GM19043 (cell line): ENCODE data around the gene IQGAP3.

ENCODE experiments used
- ATAC-seq: cut with Tn5 transposase; IDR thresholded peaks from one replicate; pipeline ENCODE4 v1.9.1; 2021; ENCODE audit warnings: low read depth; ENCODE audit not compliant: unreplicated experiment

Gene IQGAP3

DNA sequence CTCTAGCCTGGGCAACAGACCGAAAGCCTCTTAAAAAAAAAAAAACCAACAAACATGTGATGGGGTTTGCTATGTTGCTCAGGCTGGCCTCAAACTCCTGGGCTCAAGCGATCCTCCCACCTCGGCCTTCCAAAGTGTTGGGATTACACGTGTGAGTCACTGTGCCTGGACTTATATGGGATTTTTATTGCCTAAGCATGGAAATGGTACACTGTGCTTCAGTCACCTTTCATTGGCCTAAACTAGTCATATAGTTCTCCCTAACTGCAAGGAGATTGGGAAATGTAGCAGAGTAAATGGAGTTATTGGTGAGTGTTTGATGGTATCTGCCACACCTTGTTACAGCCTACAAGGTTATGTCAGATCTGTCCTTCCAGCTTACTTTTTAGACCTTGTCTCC is 54.6 kb downstream of the IQGAP3 start:
- no peak for ATAC-seq

DNA sequence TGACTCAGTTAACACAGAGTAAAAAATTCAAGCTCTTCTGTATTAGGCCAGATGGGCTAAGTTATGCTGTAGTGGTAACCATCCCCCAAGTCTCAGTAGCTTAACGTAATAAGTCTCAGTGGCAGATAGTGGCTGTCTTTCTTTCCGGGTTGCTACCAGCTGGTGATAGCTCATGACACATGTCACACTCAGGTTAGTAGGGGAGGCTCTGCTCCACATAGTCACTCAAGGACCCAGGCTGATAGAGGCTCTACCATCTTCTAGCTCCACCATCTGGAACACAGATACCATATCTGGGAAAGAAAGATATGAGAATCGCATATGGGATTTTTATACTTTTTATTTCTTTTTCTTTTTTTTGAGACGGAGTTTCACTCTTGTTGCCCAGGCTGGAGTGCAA is 55.5 kb downstream of the IQGAP3 start:
- no peak for ATAC-seq

DNA sequence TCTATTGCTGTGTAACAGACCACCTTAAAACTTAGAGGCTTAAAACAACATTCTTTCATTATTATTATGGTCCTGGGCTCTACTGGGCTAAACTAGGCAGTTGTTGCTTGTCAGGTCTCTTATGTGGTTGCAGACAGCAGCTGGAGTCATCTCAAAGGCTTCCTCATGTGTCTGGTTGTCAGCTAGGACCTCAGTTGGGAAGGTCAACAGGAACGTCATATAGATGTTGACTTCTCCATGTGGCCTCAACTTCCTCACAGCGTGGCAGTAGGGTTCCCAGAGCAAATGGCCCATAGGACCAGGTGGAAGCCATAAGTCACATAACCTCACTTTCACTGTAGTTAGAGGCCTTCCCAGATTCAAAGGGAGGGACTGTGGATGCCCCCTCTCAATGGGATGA is 56.4 kb downstream of the IQGAP3 start:
- no peak for ATAC-seq

DNA sequence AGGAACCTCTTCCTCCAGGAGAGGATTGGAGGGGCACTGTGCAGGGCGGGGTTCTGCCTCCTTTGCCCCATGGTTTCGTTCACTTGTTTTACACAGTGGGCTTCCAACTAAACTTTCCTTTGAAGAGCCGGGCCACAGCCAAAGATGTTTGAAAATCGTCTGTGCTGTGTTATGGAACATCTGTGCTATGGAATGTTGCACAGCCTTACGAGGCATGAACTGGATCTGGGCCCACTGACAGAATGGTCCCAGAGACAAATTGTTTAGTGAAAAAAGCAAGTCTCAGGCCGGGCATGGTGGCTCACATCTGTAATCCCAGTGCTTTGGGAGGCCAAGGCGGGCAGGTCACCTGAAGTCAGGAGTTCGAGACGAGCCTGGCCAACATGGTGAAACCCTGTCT is 59.2 kb downstream of the IQGAP3 start:
- ATAC-seq: no peak

DNA sequence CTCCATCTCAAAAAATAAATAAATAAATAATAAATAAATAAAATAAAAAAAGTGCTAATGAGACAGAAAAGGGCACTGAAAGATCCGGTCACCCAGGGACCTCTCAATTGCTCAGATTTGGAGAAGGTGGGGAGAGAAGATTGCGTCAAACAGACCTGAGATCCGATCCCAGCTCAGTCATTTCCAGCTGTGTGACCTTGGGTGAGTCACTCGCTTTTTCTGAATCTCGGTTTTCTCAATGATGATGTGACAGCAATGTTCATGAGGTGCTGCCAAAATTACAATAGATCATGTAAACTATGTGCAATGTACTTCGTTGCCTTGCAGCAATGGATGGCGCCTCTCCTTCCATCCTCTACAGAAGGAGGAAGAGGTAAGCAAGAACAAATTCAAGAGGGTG is 60.7 kb downstream of the IQGAP3 start:
- no peak for ATAC-seq

DNA sequence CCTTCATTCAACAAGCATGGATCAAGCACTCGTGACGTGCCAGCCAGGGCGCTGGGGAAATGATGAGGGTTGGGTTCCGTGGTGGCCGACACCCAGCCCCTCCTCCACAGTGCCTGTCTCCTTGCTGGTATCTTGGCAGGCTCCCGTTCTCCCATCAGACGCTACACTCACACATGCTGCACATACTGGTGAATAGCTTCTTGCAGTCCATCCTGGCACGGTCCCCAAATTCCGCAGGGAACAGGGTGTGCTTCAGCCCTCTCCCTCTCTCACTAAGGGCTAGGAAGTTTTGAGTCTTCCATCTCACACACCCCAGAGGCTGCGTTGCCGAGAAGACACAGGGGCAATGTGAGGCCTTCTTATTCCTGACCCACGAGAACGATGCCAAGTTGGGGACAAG is 61.7 kb downstream of the IQGAP3 start:
- ATAC-seq: no peak

DNA sequence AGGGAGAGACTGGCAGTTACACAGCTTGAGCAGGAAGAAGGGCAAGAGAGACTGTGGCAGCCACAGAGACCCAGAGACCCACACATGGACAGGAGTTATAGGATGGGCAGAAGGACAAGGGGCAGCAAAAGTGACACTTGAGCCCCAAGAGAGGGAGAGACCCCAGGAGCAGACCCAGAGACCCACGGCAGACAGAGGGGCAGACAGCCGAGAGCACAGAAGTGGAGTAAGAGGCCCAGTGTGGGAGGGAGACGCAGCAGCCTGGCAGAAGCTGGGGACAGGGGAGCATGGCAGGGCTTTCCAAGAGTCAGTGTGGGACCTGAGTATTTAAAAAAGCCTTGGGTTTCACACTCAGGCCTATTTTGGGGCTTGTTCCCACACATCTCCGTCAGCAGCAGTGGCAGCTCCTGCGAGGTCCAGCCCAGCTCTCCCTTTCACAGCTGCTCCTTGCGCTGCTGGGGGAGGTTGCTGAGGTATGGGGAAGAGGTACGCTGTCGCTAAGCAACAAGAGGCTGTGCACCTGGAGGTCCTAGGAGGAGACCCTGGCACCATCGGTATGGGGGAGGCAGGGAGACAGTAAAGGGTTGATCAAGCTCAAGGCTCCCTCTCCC is 62.8 kb downstream of the IQGAP3 start:
- ATAC-seq: no peak

DNA sequence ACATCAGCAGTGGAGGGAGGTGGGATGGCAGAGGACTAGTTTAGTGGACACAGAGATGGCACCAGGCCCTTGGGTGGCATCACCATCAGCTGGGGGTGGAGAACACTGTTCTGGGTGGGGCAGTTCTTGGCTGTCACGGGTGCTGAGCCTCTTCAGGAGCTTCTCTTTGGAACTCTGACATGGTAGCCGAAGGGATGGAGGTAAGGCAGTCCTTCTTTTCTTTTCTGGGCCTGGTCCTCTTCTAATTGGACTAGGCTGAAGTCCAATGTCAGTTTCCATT is 63.5 kb downstream of the IQGAP3 start:
- ATAC-seq: no peak

DNA sequence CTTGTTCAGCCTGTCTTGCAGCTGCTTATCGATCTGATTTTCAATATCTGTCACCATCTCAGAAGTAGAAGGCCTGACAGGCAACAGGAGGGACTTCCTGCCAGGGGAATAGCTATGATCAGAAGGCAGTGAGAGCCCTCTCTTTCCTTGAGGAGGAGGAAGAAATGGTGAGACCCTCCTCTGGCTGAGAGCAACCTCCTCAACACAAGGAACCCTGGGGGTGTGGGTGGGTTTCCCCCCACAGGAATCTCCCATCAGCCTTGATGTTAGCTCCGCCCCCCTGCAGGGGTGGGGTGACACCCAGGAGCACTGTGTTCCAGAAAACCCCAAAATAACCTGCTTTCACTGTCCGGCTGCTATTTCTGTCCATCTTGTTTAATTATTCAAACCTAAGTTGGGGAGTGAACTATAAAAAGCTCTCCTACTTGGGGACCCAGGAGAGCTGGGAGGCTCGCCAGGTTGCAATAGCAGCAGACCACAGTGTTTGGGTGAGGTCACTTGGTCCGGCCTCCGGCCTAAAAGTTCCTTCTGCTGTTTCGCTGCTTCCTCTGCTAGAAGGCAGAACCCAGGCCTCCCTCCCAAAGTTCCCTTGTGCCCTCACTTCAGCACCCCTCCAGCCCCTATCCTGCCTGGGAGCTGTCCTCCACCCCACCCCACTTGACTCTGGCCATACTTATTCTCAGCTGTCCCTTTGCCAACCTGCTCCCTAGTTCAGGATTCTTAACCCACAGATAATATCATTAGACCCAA is 64.0 kb downstream of the IQGAP3 start:
- ATAC-seq: no peak

DNA sequence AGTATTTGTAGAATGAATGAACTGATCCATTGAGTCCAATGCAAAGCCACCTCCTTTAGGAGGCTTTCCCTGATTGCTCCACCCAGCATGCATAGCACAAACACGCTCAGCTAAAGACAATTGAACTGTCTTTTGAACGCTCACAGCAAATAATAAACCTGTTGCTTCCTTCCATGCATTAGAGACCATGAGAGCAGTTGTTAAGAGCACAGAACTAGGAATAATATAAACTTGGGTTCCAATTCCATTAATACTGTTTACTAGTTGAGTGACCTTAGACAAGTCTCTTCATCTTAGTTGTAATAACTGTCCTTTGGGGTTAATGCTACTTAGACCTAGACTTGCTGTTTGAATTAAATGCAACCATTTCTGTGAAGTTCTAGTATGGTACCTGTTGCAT is 65.9 kb downstream of the IQGAP3 start:
- no peak for ATAC-seq

DNA sequence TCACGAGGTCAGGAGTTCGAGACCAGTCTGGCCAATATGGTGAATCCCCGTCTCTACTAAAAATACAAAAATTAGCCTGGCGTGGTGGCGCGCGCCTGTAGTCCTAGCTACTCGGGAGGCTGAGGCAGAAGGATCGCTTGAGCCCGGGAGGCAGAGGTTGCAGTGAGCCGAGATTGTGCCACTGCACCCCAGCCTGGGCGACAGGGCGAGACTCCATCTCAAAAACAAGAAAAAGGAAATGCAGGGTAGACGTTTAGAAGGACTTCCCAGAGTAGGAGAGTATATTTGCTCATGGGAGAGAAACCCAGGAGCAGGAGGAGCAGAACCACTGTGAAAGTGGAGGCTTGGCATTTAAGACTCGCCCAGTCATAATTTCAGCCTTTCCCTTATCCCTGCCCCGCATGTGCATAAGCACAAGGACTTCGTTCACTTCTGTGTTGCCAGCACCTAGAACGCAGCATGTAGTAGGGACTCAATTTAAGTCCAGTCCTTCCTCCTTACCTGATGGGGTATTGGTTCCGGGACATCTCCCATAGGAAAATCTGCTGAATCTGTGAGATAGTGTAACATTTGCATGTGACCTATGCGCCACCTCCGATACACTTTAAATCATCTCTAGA is 66.6 kb downstream of the IQGAP3 start:
- ATAC-seq: no peak

DNA sequence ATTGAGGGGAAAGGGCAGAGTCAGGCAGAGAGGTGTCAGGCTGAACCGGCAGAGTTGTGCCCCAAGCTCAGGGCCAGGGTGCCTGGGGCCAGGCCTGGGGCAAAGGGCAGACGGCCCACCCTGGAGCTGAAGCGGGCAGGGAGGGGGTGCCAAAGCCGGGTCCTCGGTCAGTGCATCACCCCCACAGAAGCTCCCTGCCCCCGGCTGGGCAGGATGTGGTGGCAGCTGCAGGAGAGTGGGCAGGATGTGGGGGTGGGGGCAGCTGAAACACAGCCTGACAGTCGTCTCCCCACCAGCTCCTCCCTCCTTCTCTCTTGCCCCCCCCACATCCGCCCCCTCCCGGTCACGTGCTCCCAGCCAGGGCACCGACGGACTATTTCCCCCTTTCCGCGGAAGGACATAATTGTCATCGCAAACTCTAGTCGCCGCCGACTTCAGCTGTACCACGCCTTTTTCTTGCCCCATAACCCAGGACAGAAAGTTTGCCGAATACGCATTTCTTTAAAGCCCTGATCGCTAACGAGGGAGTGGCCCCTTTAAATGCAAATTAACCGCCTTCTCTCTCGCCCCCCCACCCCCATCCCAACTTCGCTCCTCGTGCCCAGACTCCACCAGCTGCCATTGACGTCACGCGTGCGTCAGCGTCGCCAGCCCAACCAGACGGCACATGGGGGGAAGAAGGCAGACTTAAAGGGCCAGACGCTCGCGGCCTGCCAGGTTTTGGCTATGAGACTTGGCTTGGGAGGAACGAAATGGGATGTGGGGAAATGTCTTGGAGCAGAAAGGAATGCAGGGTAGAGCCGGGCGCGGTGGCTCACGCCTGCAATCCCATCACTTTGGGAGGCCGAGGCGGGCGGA is 67.3 kb downstream of the IQGAP3 start:
- peak; percentile 34 for ATAC-seq

DNA sequence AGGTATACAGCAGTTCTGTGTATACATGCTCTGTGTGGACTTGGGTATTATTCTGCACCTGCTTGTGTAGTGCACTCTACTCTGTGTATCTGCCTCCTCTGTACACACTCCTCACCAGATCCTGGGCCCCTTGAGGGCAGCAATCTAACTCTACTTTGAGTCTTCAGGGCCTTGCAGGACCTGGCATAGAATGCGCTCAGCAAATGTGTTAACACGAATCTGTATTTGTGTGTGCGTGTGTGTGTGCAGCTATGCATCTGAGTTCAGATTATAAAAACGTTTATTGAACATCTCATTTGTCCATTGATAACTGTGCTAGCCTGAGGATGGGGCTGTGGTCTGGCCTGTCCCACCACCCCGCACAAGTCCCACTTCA is 67.9 kb downstream of the IQGAP3 start:
- ATAC-seq: no peak

DNA sequence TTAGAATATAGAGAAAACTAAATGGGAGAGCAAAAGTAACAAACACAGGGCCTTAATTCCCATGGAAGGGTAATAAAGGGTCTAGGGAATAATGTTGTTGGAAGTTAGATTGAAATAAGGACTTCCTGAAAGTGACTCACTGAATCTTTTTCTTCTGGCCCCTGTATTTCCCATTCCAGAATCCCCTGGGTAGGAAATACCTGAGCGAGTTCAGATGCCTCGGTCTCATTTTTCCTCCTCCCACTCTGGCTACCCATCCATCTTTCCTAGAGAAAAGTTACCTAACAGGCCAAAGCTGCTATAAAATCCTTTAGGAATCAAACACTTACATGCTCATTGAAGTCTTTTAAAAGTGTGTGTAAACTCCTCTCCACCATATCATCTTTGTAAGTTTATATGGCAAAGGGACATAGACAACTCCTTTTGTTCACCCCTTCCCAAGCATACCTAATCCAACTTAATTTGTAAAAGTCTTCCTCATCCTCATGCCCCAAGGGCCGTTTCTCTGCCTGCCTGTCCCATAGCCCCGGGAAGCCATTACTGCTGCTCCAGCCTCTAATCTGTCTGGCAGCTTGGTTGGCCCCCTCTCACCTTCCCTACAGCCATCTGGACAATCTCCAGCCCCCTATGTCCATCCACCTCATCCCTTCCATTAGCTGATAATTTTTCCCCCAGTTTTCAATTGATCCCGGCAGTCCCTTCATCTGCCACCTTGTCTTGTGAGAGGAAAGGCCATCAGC is 68.5 kb downstream of the IQGAP3 start:
- ATAC-seq: no peak

DNA sequence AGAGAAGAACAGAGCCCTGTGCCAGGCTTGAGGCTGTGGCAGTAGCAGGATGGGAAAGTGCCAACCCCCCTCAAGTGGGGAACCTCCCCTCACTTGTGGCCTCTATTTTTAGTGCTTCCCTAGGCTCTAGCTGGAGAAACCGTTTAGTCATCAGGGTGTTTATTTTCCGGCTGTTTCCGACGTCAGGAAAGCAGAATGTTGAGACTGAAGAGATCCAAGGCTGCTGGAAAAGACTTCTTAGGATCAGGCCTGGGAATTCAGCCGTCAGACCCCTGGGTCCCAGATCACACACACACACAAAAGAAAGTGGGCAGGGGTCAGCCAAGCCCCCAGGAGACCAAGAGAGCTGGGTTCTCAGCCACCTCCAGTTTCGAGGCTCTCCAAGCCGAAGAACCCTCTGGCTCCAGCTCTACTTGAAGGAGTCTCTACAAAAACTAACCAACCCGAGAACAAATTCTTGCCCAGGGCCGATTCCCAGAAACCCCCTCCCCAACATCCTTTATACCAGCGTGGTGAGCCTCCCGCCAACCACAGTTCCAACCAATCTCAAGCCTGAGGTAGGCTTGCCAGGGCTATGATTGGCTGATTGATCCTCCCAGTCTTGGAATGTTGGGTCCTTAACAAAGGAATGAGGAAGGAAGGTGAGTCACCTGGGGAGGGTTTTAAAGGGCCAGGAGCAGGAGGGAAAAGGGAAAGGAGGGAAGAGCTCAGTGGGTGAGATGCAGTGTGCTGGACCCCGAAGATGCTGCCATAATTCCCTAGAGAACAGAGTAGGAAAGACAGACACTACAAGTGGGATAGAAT is 69.3 kb downstream of the IQGAP3 start:
- ATAC-seq: no peak

DNA sequence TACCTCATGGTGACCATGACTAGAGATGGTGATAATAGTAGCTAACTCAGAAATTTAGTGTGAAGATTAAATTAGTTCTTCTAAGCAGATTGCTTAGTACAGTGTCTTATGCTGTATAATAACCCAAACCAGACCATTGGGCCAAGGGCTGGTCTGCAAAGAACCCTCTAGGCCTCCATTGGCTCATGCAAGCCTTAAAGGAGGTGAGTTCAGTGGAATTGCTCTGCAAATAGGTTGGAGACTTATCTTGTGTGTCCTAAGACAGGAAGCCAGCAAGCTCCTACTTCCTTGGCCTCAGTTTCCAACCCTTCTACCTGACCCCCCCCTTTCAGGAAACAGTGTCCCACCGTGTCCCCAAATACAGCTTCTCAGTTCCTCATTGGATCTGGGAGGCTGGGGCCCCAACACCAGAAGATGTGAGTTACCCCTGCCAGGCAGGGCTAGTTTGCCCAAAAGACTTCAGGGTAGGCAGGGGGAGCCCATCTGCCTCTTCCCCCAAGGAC is 69.9 kb downstream of the IQGAP3 start:
- ATAC-seq: no peak

DNA sequence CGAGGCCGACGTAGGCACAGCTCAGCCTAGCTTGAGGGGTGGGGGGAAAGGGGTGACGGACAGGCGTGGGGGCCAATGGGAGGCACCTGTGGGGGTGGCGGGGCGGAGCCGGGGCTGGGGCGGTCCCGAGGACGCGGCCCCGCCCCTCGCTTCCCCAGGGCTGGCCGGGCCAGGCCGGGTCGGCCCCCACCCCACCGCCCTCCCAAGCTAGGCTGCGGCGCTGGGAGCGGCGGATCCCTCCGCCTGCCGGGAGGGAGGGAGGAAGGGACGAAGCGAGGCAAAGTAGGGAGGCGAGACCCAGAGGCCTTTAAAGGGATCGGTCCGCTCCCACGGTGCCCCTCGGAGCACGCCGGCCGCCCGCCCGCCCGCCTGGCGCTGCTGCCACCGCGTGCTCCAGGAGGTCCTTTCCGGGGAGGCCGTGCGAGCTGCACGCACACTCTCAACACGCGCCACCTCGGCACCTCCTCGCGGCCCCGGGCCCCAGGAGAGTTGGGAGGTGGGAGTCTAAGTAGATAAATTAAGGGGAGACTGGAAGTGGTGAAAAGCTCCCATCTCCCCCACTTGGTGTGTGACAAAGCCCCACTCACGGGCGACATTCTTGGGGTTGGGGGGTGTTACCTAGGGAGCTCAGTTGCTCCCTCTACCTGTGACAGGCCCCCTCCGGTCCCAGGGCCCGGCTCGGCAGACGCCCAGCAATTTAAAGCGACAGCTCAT is 71.4 kb downstream of the IQGAP3 start:
- ATAC-seq: peak; percentile 42

DNA sequence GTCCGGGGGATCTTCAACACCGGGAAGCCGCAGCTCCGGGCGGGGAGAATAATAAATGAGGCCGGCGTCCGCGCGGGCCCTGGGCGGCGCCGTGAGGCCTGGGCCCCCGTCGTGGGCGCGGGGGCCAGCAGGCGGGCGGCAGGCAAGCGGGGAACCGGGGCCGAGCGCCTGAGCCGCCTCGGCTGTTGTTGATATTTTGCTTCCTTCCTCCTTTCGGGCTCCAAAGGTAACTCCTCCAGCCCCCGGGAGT is 71.9 kb downstream of the IQGAP3 start, which contains the start of gene MEF2D:
Gene MEF2D, minus strand, starts transcription at position 233 of the 250 bp plus-strand sequence. CDS start 17,483 bp downstream, outside the sequence.
- no peak for ATAC-seq

DNA sequence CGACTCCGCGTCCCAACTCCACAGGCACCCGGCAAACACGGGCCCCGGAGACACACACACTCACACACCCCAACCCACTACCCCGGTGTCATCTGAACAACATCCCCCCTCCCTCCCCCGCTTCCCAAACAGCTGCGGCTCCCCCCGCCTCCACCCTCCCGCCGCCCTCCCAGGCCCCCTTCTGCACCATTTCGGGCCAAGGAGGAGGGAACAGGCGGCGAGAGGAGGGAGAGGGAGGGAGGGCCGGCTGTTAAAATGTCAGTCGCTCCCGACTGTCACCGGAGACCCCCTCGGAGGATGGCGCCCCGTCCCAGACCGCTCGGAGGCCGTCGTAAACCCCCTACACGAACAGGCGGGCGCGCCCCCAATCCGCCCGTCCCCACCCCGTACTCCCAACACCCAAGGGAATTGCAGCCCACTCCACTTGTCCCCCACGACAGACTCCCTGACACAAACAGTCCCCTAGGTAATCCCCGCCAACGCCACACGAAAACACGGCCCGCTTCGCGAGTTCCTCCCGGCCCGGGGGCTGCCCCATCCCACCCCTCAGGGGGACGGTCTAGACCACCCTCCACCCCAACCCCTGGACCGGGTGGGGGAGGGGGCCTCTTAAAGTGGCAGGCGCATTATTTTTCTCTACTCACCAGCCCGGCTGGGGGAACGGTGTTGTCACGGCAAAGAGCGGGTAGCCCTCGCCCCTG is 72.4 kb downstream of the IQGAP3 start:
- ATAC-seq: no peak
